Left ventricle myocardium inferior (tissue), 1 donor: ENCODE results near the gene ZCRB1. TPM values are rescaled to one million over a fixed set of nuclear protein-coding genes. Genes with fewer than 3 reads are reported as not detected.

Experiments
- DNase-seq: peaks from one replicate; pipeline ENCODE4 v3.0.0-alpha.2; 2020
- H3K27ac ChIP-seq: fragments of 200-600 bp; replicated peaks from 2 replicates; pipeline ENCODE4 v1.8.0; 2021
- H3K27me3 ChIP-seq: fragments of 200-600 bp; 2 replicates; pipeline ENCODE4 v1.8.0; 2021; ENCODE audit warnings: low read depth
- H3K36me3 ChIP-seq: fragments of 200-600 bp; 2 replicates; pipeline ENCODE4 v1.8.0; 2021
- H3K4me1 ChIP-seq: fragments of 200-600 bp; 2 replicates; pipeline ENCODE4 v1.8.0; 2021
- H3K4me3 ChIP-seq: fragments of 200-600 bp; 2 replicates; pipeline ENCODE4 v1.8.0; 2021; ENCODE audit warnings: mild to moderate bottlenecking, moderate library complexity
- H3K9me3 ChIP-seq: fragments of 200-600 bp; replicated peaks from 2 replicates; pipeline ENCODE4 v1.8.0; 2021
- intact Hi-C: fragments of 100-400 bp; cut with micrococcal nuclease; formaldehyde crosslinking; loops from one replicate; pipeline ENCODE4 v1.11.0; 2022
- long read RNA-seq: library from polyadenylated mRNA; unstranded; transcript quantifications from one replicate; pipeline ENCODE4 v2.0.0, GENCODE V29; 2021
- total RNA-seq: library from RNA; stranded (reverse); fragmentation: NEBNext Ultra II Directional; extraction: Animal tissue kit (Norgen Biotek cat#: 25700); gene quantifications from one replicate; pipeline ENCODE4 v1.2.1, GENCODE V29; 2021
- TF ChIP-seq, protein P1 (sequence below): fragments of 200-600 bp; IDR thresholded peaks from 2 replicates; pipeline ENCODE4 v1.8.0; 2021; ENCODE audit warnings: antibody characterized with exemption, mild to moderate bottlenecking, borderline replicate concordance
- donor health status: DM: no; HTN: yes; CAD: no; lungs with severe emphysema.

ZCRB1 gene, protein sequence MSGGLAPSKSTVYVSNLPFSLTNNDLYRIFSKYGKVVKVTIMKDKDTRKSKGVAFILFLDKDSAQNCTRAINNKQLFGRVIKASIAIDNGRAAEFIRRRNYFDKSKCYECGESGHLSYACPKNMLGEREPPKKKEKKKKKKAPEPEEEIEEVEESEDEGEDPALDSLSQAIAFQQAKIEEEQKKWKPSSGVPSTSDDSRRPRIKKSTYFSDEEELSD
- 64.6 TPM for total RNA-seq
- long read RNA-seq, transcript ZCRB1-201 (8 exons, 1,827 nt), result major isoform, 47 of 57 reads
- long read RNA-seq, partial matches to known transcripts, result 8 of 57 reads
- long read RNA-seq, other reads (novel, unspliced or antisense), result 2 of 57 reads

DNA sequence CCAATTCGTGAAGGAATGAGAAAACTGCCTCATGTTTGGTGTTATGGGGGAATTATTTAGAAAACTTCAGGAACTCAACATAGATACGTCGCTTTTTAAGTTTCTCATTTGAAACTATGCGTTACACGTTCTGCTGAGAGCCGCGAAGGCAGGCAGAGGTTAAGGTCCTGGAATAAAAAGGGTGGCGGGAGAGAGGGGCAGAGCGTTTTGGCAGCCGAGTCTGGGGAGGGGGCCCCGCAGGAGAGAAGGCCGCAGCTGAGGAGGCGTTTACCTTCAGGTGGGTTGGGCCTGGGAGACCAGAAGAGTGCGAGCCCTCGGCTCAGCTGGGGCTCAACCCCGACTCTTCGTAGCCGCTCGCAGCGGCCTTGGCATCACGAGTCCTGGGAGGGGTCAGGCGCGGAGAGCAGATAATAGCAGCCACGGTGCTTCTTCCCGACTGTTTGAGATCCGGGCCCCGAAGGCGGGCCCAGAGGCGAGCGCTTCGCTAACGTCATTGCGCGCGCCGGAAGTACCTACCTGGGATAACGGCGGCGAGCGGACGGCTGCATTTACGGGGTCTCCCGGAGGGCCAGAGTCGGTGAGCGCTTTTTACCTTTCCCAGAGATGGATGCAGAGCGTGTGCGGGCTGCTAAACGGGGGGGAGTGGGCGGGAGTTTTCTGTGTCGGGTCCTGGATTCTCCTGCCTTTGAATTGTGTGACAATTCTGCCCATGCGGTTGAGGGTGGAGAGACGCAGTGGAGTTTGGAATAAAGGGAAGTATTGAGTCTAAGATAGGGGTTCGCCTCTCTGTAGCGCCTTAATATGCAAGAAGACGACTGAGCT is at the start of gene ZCRB1, which contains the start of gene PPHLN1:
Gene ZCRB1 (minus strand): TSS at position 442 of the 822 bp plus-strand sequence. CDS start 1,992 bp downstream, outside the sequence.
Gene PPHLN1 (plus strand): TSS at position 515 of the 822 bp plus-strand sequence. CDS start 9,736 bp downstream, outside the sequence.
- intact Hi-C loops, result no loop called here
- TF ChIP-seq, protein P1, sequence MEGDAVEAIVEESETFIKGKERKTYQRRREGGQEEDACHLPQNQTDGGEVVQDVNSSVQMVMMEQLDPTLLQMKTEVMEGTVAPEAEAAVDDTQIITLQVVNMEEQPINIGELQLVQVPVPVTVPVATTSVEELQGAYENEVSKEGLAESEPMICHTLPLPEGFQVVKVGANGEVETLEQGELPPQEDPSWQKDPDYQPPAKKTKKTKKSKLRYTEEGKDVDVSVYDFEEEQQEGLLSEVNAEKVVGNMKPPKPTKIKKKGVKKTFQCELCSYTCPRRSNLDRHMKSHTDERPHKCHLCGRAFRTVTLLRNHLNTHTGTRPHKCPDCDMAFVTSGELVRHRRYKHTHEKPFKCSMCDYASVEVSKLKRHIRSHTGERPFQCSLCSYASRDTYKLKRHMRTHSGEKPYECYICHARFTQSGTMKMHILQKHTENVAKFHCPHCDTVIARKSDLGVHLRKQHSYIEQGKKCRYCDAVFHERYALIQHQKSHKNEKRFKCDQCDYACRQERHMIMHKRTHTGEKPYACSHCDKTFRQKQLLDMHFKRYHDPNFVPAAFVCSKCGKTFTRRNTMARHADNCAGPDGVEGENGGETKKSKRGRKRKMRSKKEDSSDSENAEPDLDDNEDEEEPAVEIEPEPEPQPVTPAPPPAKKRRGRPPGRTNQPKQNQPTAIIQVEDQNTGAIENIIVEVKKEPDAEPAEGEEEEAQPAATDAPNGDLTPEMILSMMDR, result no peak
- H3K4me3 ChIP-seq, result peak within 1 kb of the TSS; percentile 70

DNA sequence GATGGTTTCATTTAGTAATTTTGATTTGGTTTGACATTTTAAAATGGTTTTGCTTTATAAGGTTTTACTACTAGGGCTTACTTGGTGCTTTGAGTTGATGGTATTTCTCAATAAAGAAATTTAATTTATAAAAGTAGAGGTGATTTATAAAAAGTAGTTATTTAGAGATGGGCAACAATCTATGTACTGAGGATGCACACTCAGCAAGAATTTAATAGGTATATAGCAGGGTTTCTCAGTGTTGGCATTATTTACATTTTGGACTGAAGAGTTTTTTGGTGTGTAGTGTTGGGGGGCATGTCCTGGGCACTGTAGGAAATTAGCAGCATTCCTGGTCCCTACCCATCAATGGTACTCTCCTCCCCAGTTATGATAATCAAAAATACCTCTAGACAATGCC is 47.8 kb upstream of the ZCRB1 start:
- Histone ChIP-seq H3K27me3 (no peaks in the 10 kb centered on the region), H3K9me3 (no peaks in the 10 kb centered on the region), H3K4me1 (no peaks in the 10 kb centered on the region), H3K4me3 (no peak overlapping the region), H3K36me3 (peaks cover 24% of the 10 kb centered on the region), H3K27ac (no peak overlapping the region)
- TF ChIP-seq, protein P1, result no peak
- no peak for DNase-seq
- intact Hi-C loops, result no loop called here

More for the DNA sequence above, at the start of gene ZCRB1, which contains the start of gene PPHLN1:
- Histone ChIP-seq H3K36me3 (peaks cover 12% of the 10 kb centered on the region), H3K4me1 (peaks cover 36% of the 10 kb centered on the region), H3K27ac (peak within 1 kb of the TSS; percentile 75), H3K9me3 (no peaks in the 10 kb centered on the region), H3K27me3 (no peaks in the 10 kb centered on the region)
- DNase-seq, result peak; percentile 80

DNA sequence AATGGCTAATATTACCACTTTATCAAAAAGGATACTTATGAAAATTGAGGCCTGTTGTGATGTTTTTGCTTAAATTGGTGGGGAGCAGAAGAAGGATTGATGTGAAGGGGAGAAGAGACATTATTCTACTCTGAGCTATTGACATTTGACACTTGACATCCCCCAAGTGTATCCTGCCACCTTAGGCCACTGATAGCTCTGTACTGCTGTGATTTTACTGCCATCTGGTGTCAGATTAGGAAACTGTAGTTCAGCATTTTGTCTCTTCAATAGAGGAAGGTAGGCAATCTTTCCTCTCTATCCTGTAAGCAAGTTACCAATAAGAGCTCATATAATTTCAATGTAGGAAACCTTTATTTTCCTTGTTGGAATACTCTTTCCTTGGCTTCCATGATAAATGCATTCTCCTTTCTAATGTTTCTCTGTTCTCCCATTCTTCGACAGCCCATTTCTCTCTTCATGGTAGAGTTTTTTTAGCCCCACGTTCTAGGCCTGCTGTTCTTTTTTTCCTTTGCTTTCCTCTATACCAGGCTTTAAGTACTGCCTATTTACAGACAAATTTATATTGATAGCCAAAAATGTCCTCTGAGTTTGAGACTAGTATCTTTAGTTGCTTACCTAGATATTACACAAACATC is 46.4 kb upstream of the ZCRB1 start:
- TF ChIP-seq, protein P1, result peak; percentile 84
- Histone ChIP-seq H3K4me1 (no peaks in the 10 kb centered on the region), H3K36me3 (peaks cover 21% of the 10 kb centered on the region), H3K27me3 (no peaks in the 10 kb centered on the region), H3K4me3 (no peak overlapping the region), H3K9me3 (no peaks in the 10 kb centered on the region), H3K27ac (no peak overlapping the region)
- no peak for DNase-seq
- intact Hi-C loops, result no loop called here

DNA sequence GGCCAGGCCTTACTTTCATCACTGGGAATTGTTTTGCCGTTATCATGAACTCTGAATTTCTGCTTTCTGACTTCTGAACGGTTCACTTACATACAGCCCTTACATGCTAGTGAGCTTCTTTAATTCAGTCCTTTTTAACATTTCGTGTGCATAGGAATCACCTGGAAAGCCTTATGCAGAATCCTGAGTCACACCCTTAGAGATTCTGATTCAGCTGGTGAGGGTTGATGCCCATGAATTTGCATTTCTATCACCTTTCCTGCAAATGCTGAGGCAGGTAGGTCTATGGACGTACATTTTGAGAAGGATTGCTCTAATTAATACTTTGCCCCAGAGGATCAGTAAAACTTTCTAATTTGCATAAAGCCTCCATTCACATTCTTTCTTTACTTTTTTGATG is 44.1 kb upstream of the ZCRB1 start:
- intact Hi-C loops, result no loop called here
- peaks cover 3% of the 10 kb centered on the region for H3K36me3 ChIP-seq
- no peak overlapping the region for H3K4me3 ChIP-seq
- no peak overlapping the region for H3K27ac ChIP-seq
- H3K27me3 ChIP-seq, result no peaks in the 10 kb centered on the region
- no peaks in the 10 kb centered on the region for H3K4me1 ChIP-seq
- TF ChIP-seq, protein P1, result no peak
- DNase-seq, result no peak
- H3K9me3 ChIP-seq, result no peaks in the 10 kb centered on the region

DNA sequence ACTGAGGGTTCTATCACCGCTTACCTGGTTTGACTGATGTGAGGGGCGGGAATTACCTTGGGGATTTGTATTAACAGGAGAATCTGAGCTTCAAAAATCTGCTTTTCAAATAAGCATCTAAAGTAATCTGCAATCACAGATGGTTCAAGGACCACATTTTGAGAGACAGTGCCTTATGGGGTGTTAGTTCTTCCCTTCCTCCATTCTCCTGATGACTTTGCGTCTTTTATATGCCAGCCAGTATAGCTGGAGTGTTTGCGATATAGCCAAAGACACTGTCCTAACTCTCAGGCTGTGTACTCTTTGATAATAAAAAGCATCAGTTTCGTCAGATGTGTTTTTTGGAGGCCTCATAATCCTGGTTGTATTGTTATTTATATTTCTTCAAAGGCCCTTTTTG is 39.6 kb upstream of the ZCRB1 start:
- Histone ChIP-seq H3K4me1 (peaks cover 14% of the 10 kb centered on the region), H3K27me3 (no peaks in the 10 kb centered on the region), H3K27ac (no peak overlapping the region), H3K4me3 (no peak overlapping the region), H3K36me3 (no peaks in the 10 kb centered on the region), H3K9me3 (no peaks in the 10 kb centered on the region)
- TF ChIP-seq, protein P1, result no peak
- intact Hi-C loops, result no loop called here
- DNase-seq, result no peak
